GM23248 (cell line): ENCODE data around the gene RNF213.

Source experiments
- EZH2 ChIP-seq: fragments of 200-600 bp; sonication (generic); IDR thresholded peaks from 2 replicates; pipeline ENCODE4 v1.6.1; 2018; ENCODE audit warnings: antibody characterized with exemption, mild to moderate bottlenecking; ENCODE audit not compliant: insufficient read depth, poor library complexity, severe bottlenecking
- EZH2phosphoT487 ChIP-seq: fragments of 200-600 bp; sonication (generic); IDR thresholded peaks from 2 replicates; pipeline ENCODE4 v1.6.1; 2018; ENCODE audit warnings: antibody characterized with exemption, moderate library complexity, mild to moderate bottlenecking, low read depth; ENCODE audit not compliant: insufficient read depth

- TF ChIP-seq EZH2 = no peak
- TF ChIP-seq EZH2phosphoT487 = no peak
These were observed 92.5 kb downstream of the RNF213 start for GRCh38 chr17:80352991-80353665.
